SK-N-SH treated with all-trans-retinoic acid at 6 μM for 48 hours (cell line): ENCODE measurements around the gene COG3.

Experiments used
- PATZ1 ChIP-seq: fragments of 250-450 bp; sonication (Bioruptor Pico); IDR thresholded peaks from 2 replicates; pipeline ENCODE4 v1.8.0; 2020; ENCODE audit warnings: mild to moderate bottlenecking, moderate library complexity, borderline replicate concordance
- ZC3H10 ChIP-seq: fragments of 250-450 bp; sonication (Bioruptor Pico); IDR thresholded peaks from 2 replicates; pipeline ENCODE4 v1.5.1; 2021; ENCODE audit warnings: mild to moderate bottlenecking, moderate library complexity
- ZNF8 ChIP-seq: fragments of 450-650 bp; formaldehyde crosslinking; IDR thresholded peaks from 2 replicates; pipeline ENCODE4 v1.5.0; 2020; ENCODE audit warnings: mild to moderate bottlenecking, moderate library complexity

GRCh38 chr13:45575146-45575829 is 110.5 kb downstream of the COG3 start:
- no peak for TF ChIP-seq ZC3H10
- TF ChIP-seq ZNF8 = no peak
- TF ChIP-seq PATZ1 (CRISPR knock-in tag) = no peak
